ENCODE measurements around the gene DPYSL3.
A peak's percentile ranks its signal among the peaks of the same experiment; 100 is the strongest.

DPYSL3 gene

GRCh38 chr5:147434049-147434448, 75.8 kb downstream of the DPYSL3 start:
- no peak for DNase-seq

- no peak for DNase-seq
These were observed 77.5 kb downstream of the DPYSL3 start for GRCh38 chr5:147432323-147432722.

- DNase-seq: no peak
These were observed 78.3 kb downstream of the DPYSL3 start for GRCh38 chr5:147431586-147431985.

- no peak for DNase-seq
These were observed 79.2 kb downstream of the DPYSL3 start for GRCh38 chr5:147430628-147431027.

- DNase-seq: peak; percentile 69
These were observed 82.1 kb downstream of the DPYSL3 start for GRCh38 chr5:147427521-147428401.

GRCh38 chr5:147426640-147427327, 83.1 kb downstream of the DPYSL3 start:
- DNase-seq: no peak

- no peak for DNase-seq
These were observed 91.3 kb downstream of the DPYSL3 start for GRCh38 chr5:147418613-147419012.

GRCh38 chr5:147417135-147417813, 92.6 kb downstream of the DPYSL3 start:
- peak; percentile 42 for DNase-seq

- no peak for DNase-seq
These were observed 94.2 kb downstream of the DPYSL3 start for GRCh38 chr5:147415651-147416050.

GRCh38 chr5:147413266-147413665, 96.6 kb downstream of the DPYSL3 start:
- DNase-seq: no peak

GRCh38 chr5:147412561-147412960, 97.3 kb downstream of the DPYSL3 start:
- DNase-seq: no peak

GRCh38 chr5:147411359-147412319, 98.2 kb downstream of the DPYSL3 start:
- DNase-seq: no peak

GRCh38 chr5:147410496-147411358, 99.1 kb downstream of the DPYSL3 start:
- no peak for DNase-seq

GRCh38 chr5:147408980-147409379, 100.9 kb downstream of the DPYSL3 start:
- DNase-seq: no peak

GRCh38 chr5:147407094-147407681, 102.7 kb downstream of the DPYSL3 start:
- DNase-seq: peak; percentile 94

GRCh38 chr5:147406636-147407035, 103.2 kb downstream of the DPYSL3 start:
- DNase-seq: no peak

GRCh38 chr5:147404706-147405105, 105.2 kb downstream of the DPYSL3 start:
- no peak for DNase-seq

- peak; percentile 100 for DNase-seq
These were observed 105.9 kb downstream of the DPYSL3 start for GRCh38 chr5:147403651-147404640.

- no peak for DNase-seq
These were observed 109.0 kb downstream of the DPYSL3 start for GRCh38 chr5:147400881-147401280.

Data from kidney glomerular epithelial cell (primary cell).